Neural cell (in vitro differentiated cells): ENCODE measurements around the gene CNTNAP2.

ENCODE experiments used
- CTCF ChIP-seq: fragments of 450-650 bp; IDR thresholded peaks from 2 replicates; pipeline ENCODE4 v1.5.1; 2014; ENCODE audit warnings: antibody characterized with exemption, mild to moderate bottlenecking, moderate library complexity; ENCODE audit not compliant: poor library complexity, severe bottlenecking
- EZH2 ChIP-seq: fragments of 200-600, 300-800 bp; shearing (Covaris generic), sonication (generic); IDR thresholded peaks from 2 replicates; pipeline ENCODE4 v1.6.1; 2014; ENCODE audit warnings: antibody characterized with exemption, low read length, borderline replicate concordance, mild to moderate bottlenecking; ENCODE audit not compliant: insufficient read depth, poor library complexity, severe bottlenecking
- RAD21 ChIP-seq: fragments of 450-650 bp; conservative IDR thresholded peaks from 2 replicates; pipeline ENCODE4 v1.6.1; 2014; ENCODE audit warnings: antibody characterized with exemption, mild to moderate bottlenecking, moderate library complexity

GRCh38 chr7:147563669-147564068 lies 1447.1 kb downstream of the CNTNAP2 start:
- TF ChIP-seq CTCF (no peak), EZH2 (no peak), RAD21 (no peak)
